PFSK-1 (cell line): ENCODE data around the gene EBF4.

Source experiments
- FOXP2 ChIP-seq: optimal IDR thresholded peaks from 2 replicates; pipeline ENCODE3; 2011; ENCODE audit warnings: borderline replicate concordance, control low read depth, inconsistent platforms; ENCODE audit not compliant: insufficient read depth; ENCODE audit errors: extremely low read length, extremely low read depth
- POLR2AphosphoS5 ChIP-seq: IDR thresholded peaks from 2 replicates; pipeline ENCODE4 v1.6.1; 2012; ENCODE audit warnings: low read depth, mild to moderate bottlenecking, control low read depth, low read length, moderate library complexity
- SIN3A ChIP-seq: IDR thresholded peaks from 2 replicates; pipeline ENCODE4 v1.6.1; 2012; ENCODE audit warnings: mild to moderate bottlenecking, low read length, moderate library complexity, borderline replicate concordance; ENCODE audit not compliant: insufficient read depth
- TAF1 ChIP-seq: IDR thresholded peaks from 2 replicates; pipeline ENCODE4 v1.6.1; 2012; ENCODE audit warnings: low read length, control low read depth, borderline replicate concordance; ENCODE audit not compliant: insufficient read depth
- TF ChIP-seq, protein P1 (sequence below), 2 experiments: IDR thresholded peaks; 2 replicates each; pipeline versions ENCODE4 v1.6.1 to v1.8.0; 2011 to 2012; ENCODE audit warnings: low read depth in 2 of 2, low read length in 2 of 2, control low read depth in 1 of 2, inconsistent platforms in 1 of 2, mild to moderate bottlenecking in 1 of 2, moderate library complexity in 1 of 2; ENCODE audit not compliant: insufficient read depth in 1 of 2

Gene EBF4

DNA sequence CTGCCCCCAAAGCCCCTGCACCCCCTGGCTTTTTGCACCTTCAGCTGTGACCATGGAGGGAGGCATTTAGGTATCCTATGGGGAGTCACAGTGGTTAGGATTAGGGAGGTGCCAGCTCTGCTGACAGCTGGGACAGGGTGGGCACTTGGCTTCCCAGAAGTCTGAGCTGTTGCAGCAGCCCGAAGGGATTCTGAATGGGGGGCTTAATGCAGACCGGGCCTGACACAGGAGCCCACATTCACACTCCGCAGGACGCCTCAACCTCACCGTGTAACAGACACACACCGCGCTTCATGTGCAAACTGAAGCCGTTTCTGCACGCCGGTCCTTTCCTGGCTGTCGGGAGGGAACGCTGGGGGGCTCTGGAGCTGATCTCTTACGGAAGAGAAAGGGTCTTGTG is 1.9 kb downstream of the EBF4 start:
- TF ChIP-seq FOXP2 (no peak), SIN3A (no peak), TAF1 (no peak), POLR2AphosphoS5 (no peak)
- TF ChIP-seq, protein P1, sequence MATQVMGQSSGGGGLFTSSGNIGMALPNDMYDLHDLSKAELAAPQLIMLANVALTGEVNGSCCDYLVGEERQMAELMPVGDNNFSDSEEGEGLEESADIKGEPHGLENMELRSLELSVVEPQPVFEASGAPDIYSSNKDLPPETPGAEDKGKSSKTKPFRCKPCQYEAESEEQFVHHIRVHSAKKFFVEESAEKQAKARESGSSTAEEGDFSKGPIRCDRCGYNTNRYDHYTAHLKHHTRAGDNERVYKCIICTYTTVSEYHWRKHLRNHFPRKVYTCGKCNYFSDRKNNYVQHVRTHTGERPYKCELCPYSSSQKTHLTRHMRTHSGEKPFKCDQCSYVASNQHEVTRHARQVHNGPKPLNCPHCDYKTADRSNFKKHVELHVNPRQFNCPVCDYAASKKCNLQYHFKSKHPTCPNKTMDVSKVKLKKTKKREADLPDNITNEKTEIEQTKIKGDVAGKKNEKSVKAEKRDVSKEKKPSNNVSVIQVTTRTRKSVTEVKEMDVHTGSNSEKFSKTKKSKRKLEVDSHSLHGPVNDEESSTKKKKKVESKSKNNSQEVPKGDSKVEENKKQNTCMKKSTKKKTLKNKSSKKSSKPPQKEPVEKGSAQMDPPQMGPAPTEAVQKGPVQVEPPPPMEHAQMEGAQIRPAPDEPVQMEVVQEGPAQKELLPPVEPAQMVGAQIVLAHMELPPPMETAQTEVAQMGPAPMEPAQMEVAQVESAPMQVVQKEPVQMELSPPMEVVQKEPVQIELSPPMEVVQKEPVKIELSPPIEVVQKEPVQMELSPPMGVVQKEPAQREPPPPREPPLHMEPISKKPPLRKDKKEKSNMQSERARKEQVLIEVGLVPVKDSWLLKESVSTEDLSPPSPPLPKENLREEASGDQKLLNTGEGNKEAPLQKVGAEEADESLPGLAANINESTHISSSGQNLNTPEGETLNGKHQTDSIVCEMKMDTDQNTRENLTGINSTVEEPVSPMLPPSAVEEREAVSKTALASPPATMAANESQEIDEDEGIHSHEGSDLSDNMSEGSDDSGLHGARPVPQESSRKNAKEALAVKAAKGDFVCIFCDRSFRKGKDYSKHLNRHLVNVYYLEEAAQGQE (IDR thresholded peaks at IDR 0.05; ENCODE audit: insufficient read depth in 1 of 2, low read depth in 2 of 2, low read length in 2 of 2): no peak

DNA sequence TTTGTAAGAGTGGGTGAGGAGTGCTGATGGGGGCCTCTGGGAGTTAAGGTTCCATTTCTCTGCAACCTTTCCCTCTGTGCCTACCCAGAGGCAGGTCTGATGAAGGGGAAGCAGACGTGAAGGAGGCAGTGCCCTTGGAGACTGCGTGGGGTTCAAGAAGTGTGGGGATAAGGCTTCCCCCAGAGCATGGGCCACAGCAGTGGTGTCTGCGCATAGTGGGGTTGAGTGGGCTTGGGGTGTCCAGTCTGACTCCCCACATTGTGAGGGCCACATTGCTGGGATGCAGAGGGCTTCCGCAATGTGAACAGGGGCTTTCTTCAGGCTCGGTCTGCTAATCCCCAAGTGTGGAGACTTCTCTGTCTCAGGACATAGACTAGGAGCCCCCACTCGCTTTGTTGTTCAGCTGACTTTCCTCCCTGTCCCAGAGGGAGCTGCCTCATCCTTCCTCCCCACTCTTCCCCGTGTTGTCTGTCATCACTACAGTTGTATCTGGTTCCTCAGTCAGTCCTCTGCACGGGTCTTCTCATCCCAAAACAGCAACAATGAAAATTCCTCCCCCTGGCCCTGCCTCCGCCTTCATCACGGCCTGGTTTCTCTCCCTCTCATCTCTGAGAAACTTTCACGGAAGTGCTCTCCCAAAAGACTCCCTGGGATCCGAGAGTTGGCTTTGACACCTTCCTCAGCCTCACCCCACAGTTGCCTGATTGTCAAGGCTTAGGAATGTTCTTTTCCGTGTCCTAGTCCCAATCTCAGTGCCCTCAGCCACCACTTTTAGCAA is 2.8 kb downstream of the EBF4 start:
- TF ChIP-seq, protein P1 (IDR thresholded peaks at IDR 0.05; ENCODE audit: insufficient read depth in 1 of 2, low read depth in 2 of 2, low read length in 2 of 2): no peak
- TF ChIP-seq FOXP2 (no peak), POLR2AphosphoS5 (no peak)

DNA sequence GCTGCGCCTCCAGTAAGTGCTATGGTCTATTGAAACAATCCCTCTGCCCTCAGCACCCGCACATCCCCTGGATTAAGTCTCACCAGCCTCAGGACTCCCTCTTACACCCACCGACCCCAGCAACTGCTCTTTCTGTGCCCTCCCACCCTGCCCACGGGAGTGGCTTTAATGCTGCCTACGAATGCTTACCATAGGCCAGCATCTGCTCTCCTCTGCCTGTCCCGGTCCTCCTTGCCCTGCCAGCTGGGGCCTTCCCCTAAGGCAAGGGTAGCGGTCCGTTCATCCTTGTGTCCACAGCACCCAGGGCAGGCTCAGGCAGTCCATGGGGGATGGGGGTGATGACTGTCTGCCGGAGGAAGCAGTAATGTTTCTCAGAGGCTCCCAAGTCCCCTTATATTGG is 4.1 kb downstream of the EBF4 start:
- TF ChIP-seq SIN3A (no peak), POLR2AphosphoS5 (no peak), FOXP2 (no peak), TAF1 (no peak)
- TF ChIP-seq, protein P1 (IDR thresholded peaks at IDR 0.05; ENCODE audit: insufficient read depth in 1 of 2, low read depth in 2 of 2, low read length in 2 of 2): no peak

DNA sequence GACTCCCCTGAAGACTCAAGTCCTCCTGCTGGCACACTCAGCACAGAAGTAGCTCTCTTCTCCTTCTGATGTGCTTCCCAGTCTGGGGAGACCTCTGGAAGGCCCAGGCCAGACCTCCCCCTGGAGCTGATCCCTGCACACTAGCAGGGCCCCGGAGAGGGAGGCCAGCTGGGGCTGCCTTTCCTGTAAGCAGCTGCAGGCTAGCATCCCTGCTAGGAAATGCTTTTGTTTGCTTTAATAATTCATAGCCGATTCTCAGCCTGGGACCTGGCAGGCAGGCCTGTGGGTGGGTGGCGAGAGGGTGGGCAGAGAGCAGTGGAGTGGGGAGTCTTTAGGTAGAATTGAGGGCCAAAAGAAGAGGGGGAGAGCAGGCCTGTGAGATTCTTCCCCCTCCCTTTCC is 5.2 kb downstream of the EBF4 start:
- TF ChIP-seq, protein P1 (IDR thresholded peaks at IDR 0.05; ENCODE audit: insufficient read depth in 1 of 2, low read depth in 2 of 2, low read length in 2 of 2): no peak
- TF ChIP-seq SIN3A: no peak
- no peak for TF ChIP-seq POLR2AphosphoS5
- TF ChIP-seq TAF1: no peak
- no peak for TF ChIP-seq FOXP2
